HepG2 (cell line): ENCODE data around the gene LAMB4. TPM values are rescaled to one million over a fixed set of nuclear protein-coding genes. Genes with fewer than 3 reads are reported as not detected.

Experiments
- ATAC-seq: fragments of 200-7000 bp; cut with Tn5 transposase; 3 replicates; pipeline ENCODE4 v1.9.1; 2020; ENCODE audit warnings: mild to moderate bottlenecking, moderate library complexity
- BruUV-seq: library from RNA; stranded (reverse); fragments of 400-500 nt; replicated peaks from 2 replicates; lab custom pipeline; 2021; lab: Mats Ljungman, UMichigan
- CTCF ChIA-PET: fragments of 300-600 bp; formaldehyde crosslinking; extraction: SDS; loops from one replicate; lab custom pipeline; 2021; ENCODE audit warnings: low total read pairs, inconsistent platforms, low intra/inter-chr PET ratio; lab: Yijun Ruan, JAX
- POLR2A ChIA-PET: fragments of 350-600 bp; sonication (Branson Sonifier 250); formaldehyde crosslinking; loops from one replicate; lab custom pipeline; 2020; ENCODE audit warnings: antibody characterized with exemption, inconsistent platforms; lab: Yijun Ruan, JAX
- DNase-seq: peaks from one replicate; pipeline ENCODE4 v3.0.0-alpha.2; 2015; ENCODE audit warnings: low spot score
- FAIRE-seq: peaks from 3 replicates; lab custom pipeline; 2011; peaks lifted over from hg19 to GRCh38; lab: Jason Lieb, UNC
- H2AFZ ChIP-seq: one replicate; pipeline ENCODE4 v1.6.1; 2011; ENCODE audit warnings: low read length, inconsistent platforms
- H3K27ac ChIP-seq: fragments of 300-600 bp; 3 replicates; pipeline ENCODE4 v1.8.0; 2011; ENCODE audit warnings: mixed run types, mild to moderate bottlenecking, mixed read lengths, low read length, inconsistent platforms; ENCODE audit not compliant: insufficient read depth; ENCODE audit errors: extremely low read length
- H3K27me3 ChIP-seq, 2 experiments: fragments of 200-600 bp in 1 of 2; 2 replicates in 1 of 2; 3 replicates in 1 of 2; pipeline versions ENCODE4 v1.6.0 to v1.8.0; 2011; ENCODE audit warnings: low read length in 2 of 2, mild to moderate bottlenecking in 2 of 2, moderate library complexity in 2 of 2, inconsistent platforms in 1 of 2; ENCODE audit not compliant: insufficient read depth in 2 of 2, control insufficient read depth in 1 of 2
- H3K36me3 ChIP-seq, 2 experiments: fragments of 200-600 bp in 1 of 2; replicated peaks in 1 of 2; 2 replicates in 1 of 2; 3 replicates in 1 of 2; pipeline versions ENCODE4 v1.5.1 to v1.8.0; 2011; ENCODE audit warnings: low read length in 2 of 2, inconsistent platforms in 1 of 2; ENCODE audit not compliant: insufficient read depth in 2 of 2, control insufficient read depth in 1 of 2
- H3K4me1 ChIP-seq: 2 replicates; pipeline ENCODE4 v1.5.1; 2012; ENCODE audit warnings: low read length, inconsistent platforms; ENCODE audit not compliant: insufficient read depth
- H3K4me2 ChIP-seq: 2 replicates; pipeline ENCODE4 v1.6.0; 2011; ENCODE audit warnings: low read depth, low read length, inconsistent platforms
- H3K4me3 ChIP-seq, 3 experiments: fragments of 200-600 bp in 1 of 3; sonication (generic), shearing (Covaris generic) in 1 of 3; replicated peaks in 1 of 3; 2 replicates each; pipeline ENCODE4 v1.5.1; 2011 to 2016; ENCODE audit warnings: low read length in 3 of 3, inconsistent platforms in 2 of 3, low read depth in 2 of 3, mild to moderate bottlenecking in 2 of 3, control low read depth in 1 of 3, mixed read lengths in 1 of 3; ENCODE audit not compliant: insufficient read depth in 1 of 3
- H3K79me2 ChIP-seq: one replicate; pipeline ENCODE4 v1.6.1; 2011; ENCODE audit warnings: low read length, inconsistent platforms; ENCODE audit not compliant: insufficient read depth
- H3K9ac ChIP-seq: 2 replicates; pipeline ENCODE4 v1.6.0; 2011; ENCODE audit warnings: mild to moderate bottlenecking, low read depth, low read length, inconsistent platforms; ENCODE audit not compliant: insufficient read depth
- H3K9me3 ChIP-seq: 2 replicates; pipeline ENCODE4 v1.5.1; 2012; ENCODE audit warnings: mild to moderate bottlenecking, low read length
- H4K20me1 ChIP-seq: 2 replicates; pipeline ENCODE4 v1.6.0; 2011; ENCODE audit warnings: inconsistent platforms, mild to moderate bottlenecking, low read length, moderate library complexity; ENCODE audit not compliant: insufficient read depth
- E2F2 ChIP-seq: sonication (generic); formaldehyde crosslinking; IDR thresholded peaks from 2 replicates; pipeline ENCODE4 v1.4.0; 2020; ENCODE audit warnings: missing genetic modification reagents, borderline replicate concordance
- FOXP1 ChIP-seq, 2 experiments: fragments of 450-650 bp in 1 of 2; IDR thresholded peaks; 2 replicates each; pipeline ENCODE4 v1.6.1; 2017 to 2018; ENCODE audit warnings: antibody characterized with exemption in 1 of 2
- HIC2 ChIP-seq: sonication (generic); formaldehyde crosslinking; IDR thresholded peaks from 2 replicates; pipeline ENCODE4 v1.9.0; 2022; ENCODE audit warnings: low read depth, missing genetic modification reagents
- SATB2 ChIP-seq: sonication (generic); formaldehyde crosslinking; IDR thresholded peaks from 2 replicates; pipeline ENCODE4 v1.5.0; 2020; ENCODE audit warnings: missing genetic modification reagents
- ZNF891 ChIP-seq: sonication (generic); formaldehyde crosslinking; IDR thresholded peaks from 2 replicates; pipeline ENCODE4 v1.5.0; 2020; ENCODE audit warnings: mild to moderate bottlenecking, missing genetic modification reagents
- WGBS: methylation state at CpG from one replicate; pipeline ENCODE4 v1.1.6; 2017; ENCODE audit warnings: low lambda C conversion rate; 5-methylcytosine and 5-hydroxymethylcytosine counted together
- in situ Hi-C: cut with HindIII; loops from 2 replicates; pipeline ENCODE4 v1.10.0; 2017; ENCODE audit warnings: low pct_unique_long_range_greater_than_20kb; ENCODE audit not compliant: extremely low pct_ligation_motif_present
- intact Hi-C: fragments of 100-400 bp; cut with micrococcal nuclease; formaldehyde crosslinking; loops from one replicate; pipeline ENCODE4 v1.10.0; 2022; ENCODE audit not compliant: unreplicated experiment
- polyA plus RNA-seq, 8 experiments: library from polyadenylated mRNA; depleted of rRNA in 3 of 8; stranded (reverse) in 7 of 8; unstranded in 1 of 8; fragments of >200 nt; fragmentation: Illumina TruSeq in 4 of 8; extraction: Trizol in 4 of 8; gene quantifications; 2 replicates each; pipeline versions ENCODE4 v1.2.1 to v1.2.3, GENCODE V29; 2011 to 2016; ENCODE audit warnings: low read depth in 4 of 8, missing spikeins in 1 of 8, mixed read lengths in 1 of 8; ENCODE audit not compliant: insufficient read depth in 1 of 8
- total RNA-seq, 5 experiments: library from RNA; depleted of rRNA; stranded (reverse); fragments of >200 nt; fragmentation: Illumina TruSeq; extraction: Trizol; gene quantifications; 2 replicates each; pipeline ENCODE4 v1.2.3, GENCODE V29; 2016; ENCODE audit warnings: low read depth in 1 of 5

Gene LAMB4
- total and polyA plus RNA-seq, 2 of the 13 experiments (the other 11 are each of a cell fraction or from before 2014, with no cell fraction given) = 0.05 TPM; not detected in 1

DNA sequence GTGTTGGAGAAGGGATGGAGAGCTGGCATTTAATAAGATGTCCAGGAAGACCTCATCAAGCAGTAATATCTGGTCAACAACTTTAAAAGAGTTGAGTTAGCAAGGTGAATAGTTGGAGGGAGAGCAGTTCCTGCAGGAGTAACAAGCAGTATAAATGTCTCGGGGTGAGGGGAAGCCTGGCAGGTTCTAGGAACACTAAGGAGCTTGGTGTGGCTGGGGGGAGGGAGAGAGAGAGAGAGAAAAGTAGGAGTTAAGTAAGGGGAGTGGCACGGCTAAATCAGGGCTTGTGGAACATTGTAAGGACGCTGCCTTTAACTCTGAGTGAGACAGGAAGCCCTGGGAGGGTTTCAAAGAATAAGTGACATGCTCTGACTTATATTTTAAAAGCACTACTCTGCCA is 22.0 kb upstream of the LAMB4 start:
- Histone ChIP-seq H3K27me3 (no peaks in the 10 kb centered on the region), H3K4me3 (no peak overlapping the region), H3K36me3 (no peaks in the 10 kb centered on the region), H3K27ac (no peak overlapping the region), H3K79me2 (no peaks in the 10 kb centered on the region), H3K4me2 (no peak overlapping the region), H4K20me1 (no peaks in the 10 kb centered on the region), H2AFZ (no peak overlapping the region), H3K9me3 (no peaks in the 10 kb centered on the region), H3K9ac (no peak overlapping the region), H3K4me1 (no peaks in the 10 kb centered on the region)
- DNase-seq = no peak
- no TSS peak for BruUV-seq
- ChIA-PET CTCF (no interaction called here), POLR2A (no interaction called here)
- TF ChIP-seq SATB2 (CRISPR knock-in tag) (no peak), E2F2 (CRISPR knock-in tag) (no peak), HIC2 (no peak), FOXP1 (IDR thresholded peaks at IDR 0.05) (no peak), FOXP1 (CRISPR knock-in tag; IDR thresholded peaks at IDR 0.05) (no peak)
- intact Hi-C loops (no loop called here), in situ Hi-C loops (no loop called here)
- FAIRE-seq = no peak
- WGBS = 15% methylated on average over 3 of the region's 3 CpGs
- no peak for ATAC-seq

DNA sequence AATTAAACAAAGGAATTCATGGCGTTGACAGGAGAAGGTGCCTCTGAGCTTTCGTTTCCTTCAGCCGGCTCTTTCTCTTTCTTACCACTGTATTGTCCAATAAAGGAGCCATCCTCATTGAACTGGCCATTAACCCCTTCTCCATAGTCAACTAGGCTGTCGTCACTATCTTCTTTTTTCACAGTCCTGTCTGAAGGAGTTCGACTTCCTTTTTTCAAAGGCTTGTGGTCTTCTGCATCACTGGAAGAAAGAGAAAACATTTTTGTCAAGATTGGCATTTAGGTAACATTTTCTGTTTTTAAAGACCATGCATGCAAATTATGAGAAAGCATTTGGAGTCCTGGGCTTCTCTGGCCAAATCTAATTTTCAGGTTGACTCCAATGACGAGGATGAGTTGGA is 19.7 kb upstream of the LAMB4 start:
- 12% methylated on average over 6 of the region's 6 CpGs for WGBS
- H3K4me1 ChIP-seq = no peaks in the 10 kb centered on the region
- no peaks in the 10 kb centered on the region for H4K20me1 ChIP-seq
- no peak overlapping the region for H3K9ac ChIP-seq
- peaks cover 0 to 6% of the 10 kb centered on the region in 2 experiments; a peak in 1 of 5 replicates for H3K27me3 ChIP-seq
- H3K9me3 ChIP-seq = no peaks in the 10 kb centered on the region
- in situ Hi-C loops = loop anchor here (5.0 kb wide), 1 partner anchor 43 kb away; no protein-coding TSS in a partner anchor
- FAIRE-seq (no peak), DNase-seq (no peak), ATAC-seq (no peak)
- H3K4me3 ChIP-seq = no peak overlapping the region
- no peaks in the 10 kb centered on the region for H3K36me3 ChIP-seq
- no peak overlapping the region for H3K27ac ChIP-seq
- no peak for TF ChIP-seq ZNF891 (CRISPR knock-in tag)
- intact Hi-C loops = loop anchor here (10.0 kb wide), 2 partner anchors 405 to 685 kb away; partner anchors contain the start of gene CBLL1
- H2AFZ ChIP-seq = no peak overlapping the region
- POLR2A ChIA-PET = no interaction called here
- no TSS peak for BruUV-seq
- no peaks in the 10 kb centered on the region for H3K79me2 ChIP-seq
- CTCF ChIA-PET = no interaction called here
- no peak overlapping the region for H3K4me2 ChIP-seq
